ENCODE results near the gene TUT1.

TUT1 gene

GRCh38 chr11:62542750-62543567, 48.4 kb downstream of the TUT1 start:
- DNase-seq (ENCODE audit: low read depth in 1 of 2, low spot score in 1 of 2), result peak; percentile 59 to 62

DNA sequence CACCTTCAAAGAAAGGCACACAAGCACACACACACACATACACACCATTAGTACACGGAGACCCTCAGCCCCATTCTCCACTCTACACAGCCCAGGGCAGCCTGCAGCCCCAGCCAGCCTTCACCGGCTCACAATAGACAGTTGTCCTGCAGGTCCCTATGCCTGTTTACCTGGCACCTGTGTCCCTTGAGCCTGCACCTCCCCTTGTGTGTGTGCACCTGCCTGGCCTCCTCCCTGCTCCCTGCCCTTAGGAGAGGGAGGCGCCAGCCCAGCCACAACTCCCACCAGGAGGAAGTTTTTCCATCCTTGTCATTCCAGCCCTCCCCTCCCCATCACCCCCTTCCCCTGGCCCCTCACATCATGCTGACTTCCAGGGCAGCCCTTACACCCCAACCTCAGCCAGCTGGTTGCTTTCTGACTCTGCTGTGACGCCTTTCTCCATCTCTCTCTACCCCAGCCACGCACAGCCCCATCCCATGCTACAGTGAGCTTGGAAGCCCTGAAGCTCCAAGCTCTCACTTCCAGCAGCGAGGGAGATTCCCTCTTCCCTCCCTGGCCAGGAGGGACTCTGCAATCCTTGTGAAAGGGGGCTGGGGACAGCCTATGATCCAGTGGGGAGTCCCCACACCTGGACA, 49.1 kb downstream of the TUT1 start:
- DNase-seq (ENCODE audit: low read depth in 1 of 2, low spot score in 1 of 2), result no peak

GRCh38 chr11:62540804-62541701, 50.3 kb downstream of the TUT1 start:
- no peak for DNase-seq (ENCODE audit: low read depth in 1 of 2, low spot score in 1 of 2)

GRCh38 chr11:62539238-62539925, 51.9 kb downstream of the TUT1 start:
- no peak for DNase-seq (ENCODE audit: low read depth in 1 of 2, low spot score in 1 of 2)

DNA sequence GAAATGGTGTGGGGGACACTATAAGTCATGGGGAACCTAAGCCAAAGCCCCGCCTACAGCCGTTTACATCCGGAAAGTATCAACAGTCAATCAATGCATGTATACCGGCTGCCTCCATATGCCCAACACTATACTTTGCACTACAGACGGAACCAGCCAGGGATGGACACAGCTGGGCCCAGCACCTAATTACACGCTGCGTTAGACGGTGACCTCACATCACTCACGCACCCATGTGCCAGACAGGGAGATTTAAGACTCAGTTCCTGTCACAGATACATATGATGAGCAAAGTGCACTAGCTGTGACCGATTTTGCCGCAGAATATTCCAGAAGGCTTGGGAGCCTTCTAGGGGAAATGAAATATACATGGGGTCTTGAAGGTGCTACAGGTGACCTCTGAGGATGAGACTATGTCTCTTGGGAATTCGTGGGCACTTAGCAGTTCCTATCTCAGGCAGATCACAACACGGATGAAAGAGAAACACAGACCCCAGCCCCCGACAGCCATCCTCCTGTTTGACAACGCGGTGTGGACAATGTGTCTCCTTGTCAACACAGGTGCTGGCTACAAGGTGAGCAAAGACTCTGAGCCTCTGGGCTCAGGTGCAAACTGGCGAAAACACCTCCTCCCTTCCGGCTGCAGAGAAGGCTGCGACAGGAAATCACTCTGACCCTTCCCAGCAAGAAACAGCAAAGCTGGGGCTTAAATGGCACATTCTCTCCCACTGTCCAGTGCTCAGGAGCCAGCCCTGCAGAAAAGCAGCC, 52.7 kb downstream of the TUT1 start:
- DNase-seq (ENCODE audit: low read depth in 1 of 2, low spot score in 1 of 2), result no peak

- no peak for DNase-seq (ENCODE audit: low read depth in 1 of 2, low spot score in 1 of 2)
These were observed 54.9 kb downstream of the TUT1 start for GRCh38 chr11:62536301-62536957.

DNA sequence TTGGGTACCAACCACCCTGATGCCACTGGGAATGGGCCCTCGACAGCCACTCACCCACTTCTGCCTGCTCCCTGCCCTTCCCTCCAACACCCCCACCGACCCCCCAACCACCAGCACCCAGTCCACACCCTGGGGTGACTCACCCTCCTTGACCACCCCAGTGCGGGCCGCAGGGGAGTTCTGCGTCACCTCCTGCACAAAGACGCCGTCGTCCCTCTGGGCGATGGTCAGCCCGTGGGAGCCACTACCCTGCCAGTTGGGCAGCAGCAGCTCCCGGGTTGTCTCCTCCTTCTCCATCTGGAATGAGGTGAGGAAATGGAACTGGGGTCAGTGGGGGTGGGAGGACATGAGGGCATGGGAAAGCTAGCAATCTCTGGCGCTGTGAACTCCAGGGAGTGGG, 55.5 kb downstream of the TUT1 start:
- no peak for DNase-seq (ENCODE audit: low read depth in 1 of 2, low spot score in 1 of 2)

DNA sequence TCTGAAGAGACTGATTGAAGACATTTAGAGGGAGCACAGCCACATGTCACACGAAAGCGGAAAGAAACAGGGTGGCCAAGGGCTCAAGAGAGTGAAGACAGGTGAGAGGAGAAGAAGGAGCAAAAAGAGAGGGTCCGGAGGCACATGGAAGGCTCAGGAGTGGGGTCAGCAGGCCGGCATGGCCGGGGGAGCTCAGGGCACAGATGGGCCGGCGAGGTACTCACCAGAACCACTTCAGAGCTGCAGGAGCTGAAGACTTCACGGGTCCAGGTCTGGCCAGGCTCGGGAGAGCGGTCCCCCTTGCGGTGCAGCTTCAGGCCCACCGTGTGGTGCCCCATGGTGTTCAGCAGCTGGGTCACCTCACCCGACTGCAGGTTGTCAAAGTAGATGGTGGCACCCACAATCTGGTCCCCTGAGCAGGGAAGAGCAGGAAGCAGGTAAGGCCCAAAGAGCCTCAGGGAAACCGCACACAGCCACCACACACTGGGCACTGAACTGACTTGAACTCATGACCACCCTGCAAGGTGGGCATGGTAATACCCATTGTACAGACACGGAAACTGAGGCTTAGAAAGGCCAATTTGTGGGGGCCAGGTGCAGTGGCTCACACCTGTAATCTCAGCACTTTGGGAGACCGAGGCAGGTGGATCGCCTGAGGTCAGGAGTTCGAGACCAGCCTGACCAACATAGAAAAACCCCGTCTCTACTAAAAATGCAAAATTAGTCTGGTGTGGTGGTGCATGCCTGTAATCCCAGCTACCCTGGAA, 56.4 kb downstream of the TUT1 start:
- no peak for DNase-seq (ENCODE audit: low read depth in 1 of 2, low spot score in 1 of 2)

- no peak for DNase-seq (ENCODE audit: low read depth in 1 of 2, low spot score in 1 of 2)
These were observed 59.2 kb downstream of the TUT1 start for GRCh38 chr11:62532096-62532495.
